Omental fat pad (tissue), 4 donors: ENCODE measurements around the gene CDKN1A. TPM values are rescaled to one million over a fixed set of nuclear protein-coding genes. Genes with fewer than 3 reads are reported as not detected.

Experiments
- ATAC-seq: fragments of 150-250 bp; one replicate; pipeline ENCODE4 v1.9.1; 2016; ENCODE audit warnings: mild to moderate bottlenecking, moderate library complexity; ENCODE audit not compliant: low FRiP score
- DNase-seq: peaks from one replicate; pipeline ENCODE4 v3.0.0-alpha.2; 2019; ENCODE audit warnings: low spot score
- CTCF ChIP-seq, 3 donors: fragments of 450-650 bp; IDR thresholded peaks; one replicate each; pipeline ENCODE4 v1.5.1; 2016 to 2017; ENCODE audit warnings: antibody characterized with exemption in 3 of 3, mild to moderate bottlenecking in 3 of 3, moderate library complexity in 2 of 3
- total RNA-seq, 4 donors: library from RNA; depleted of rRNA; stranded (reverse); fragments of >200 nt; gene quantifications; one replicate each; pipeline ENCODE4 v1.1.0, GENCODE V29; 2016

CDKN1A gene
- total RNA-seq, 4 donors from 2014 or later, result 126 to 611 (median 261) TPM

- ATAC-seq (no peak), DNase-seq (no peak)
- TF ChIP-seq CTCF (IDR thresholded peaks at IDR 0.05), result no peak
These were observed 42.2 kb upstream of the CDKN1A start for GRCh38 chr6:36636283-36636682.

- ATAC-seq (no peak), DNase-seq (no peak)
- TF ChIP-seq CTCF (IDR thresholded peaks at IDR 0.05), result no peak
These were observed 41.7 kb upstream of the CDKN1A start for GRCh38 chr6:36636687-36637418.

GRCh38 chr6:36638579-36638978 is 39.9 kb upstream of the CDKN1A start:
- DNase-seq (no peak), ATAC-seq (no peak)
- TF ChIP-seq CTCF (IDR thresholded peaks at IDR 0.05), result no peak

GRCh38 chr6:36639171-36639808 is 39.2 kb upstream of the CDKN1A start:
- TF ChIP-seq CTCF (IDR thresholded peaks at IDR 0.05), result no peak
- ATAC-seq, result no peak
- DNase-seq, result no peak

- ATAC-seq (no peak), DNase-seq (no peak)
- no peak for TF ChIP-seq CTCF (IDR thresholded peaks at IDR 0.05)
These were observed 37.0 kb upstream of the CDKN1A start for GRCh38 chr6:36641543-36641942.

GRCh38 chr6:36642913-36643817 is 35.3 kb upstream of the CDKN1A start:
- DNase-seq (peak; percentile 89), ATAC-seq (peak; percentile 94)
- TF ChIP-seq CTCF (IDR thresholded peaks at IDR 0.05), result no peak
